ENCODE data around the gene VWF.
"Not testable (repeated sequence)": the region's sequence is repeated elsewhere in the genome, so short reads cannot be mapped to it uniquely, and the experiment has no call there.

The VWF gene

DNA sequence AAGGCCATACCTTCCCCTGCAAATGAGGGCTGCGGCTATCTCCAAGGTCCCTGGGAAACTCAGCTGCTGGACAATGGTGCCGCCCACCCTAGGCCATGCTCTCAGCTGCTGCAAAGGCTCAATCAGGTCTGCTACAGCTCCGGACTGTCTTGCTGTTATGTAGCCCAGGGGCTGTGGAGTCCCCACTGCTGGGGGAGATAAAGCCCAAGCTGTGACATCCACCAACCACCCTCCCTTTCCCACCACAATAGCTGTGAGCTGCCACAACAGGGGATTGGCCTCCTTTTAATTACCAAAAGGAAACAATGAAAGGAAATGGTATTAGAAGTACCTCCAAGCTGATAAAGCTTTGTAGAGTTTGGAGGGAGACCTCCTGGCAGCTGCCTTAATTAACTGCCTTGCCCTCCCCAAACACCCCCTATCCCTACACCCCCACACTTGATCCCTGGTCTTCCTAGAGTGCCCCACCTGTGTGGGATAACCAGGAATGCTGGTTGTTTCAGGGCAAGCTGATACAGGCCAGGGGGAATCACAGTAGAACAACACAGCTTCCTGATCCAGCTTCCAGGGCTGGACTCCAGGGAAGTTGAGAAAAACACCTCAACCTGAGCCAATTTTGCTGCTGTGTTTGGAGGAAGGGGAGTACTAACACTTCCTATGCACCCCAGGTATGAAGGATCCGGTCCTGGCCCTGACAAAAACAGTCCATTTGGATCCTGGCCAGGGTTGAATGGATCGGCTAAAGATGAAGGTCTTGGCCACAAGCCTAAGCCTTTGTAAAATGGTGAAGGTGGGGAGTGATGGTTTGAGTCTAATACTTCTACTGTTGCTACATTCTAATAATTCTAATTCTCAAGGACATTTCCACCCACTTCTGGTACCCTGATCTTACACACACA lies at the start of gene VWF:
TSS of gene VWF (minus strand) at position 260 of the 899 bp plus-strand sequence. CDS start 1,474 bp downstream, outside the sequence.
- H3K36me3 ChIP-seq (ENCODE audit: control insufficient read depth, insufficient read depth, low read length): no peaks in the 10 kb centered on the region
- H3K4me3 ChIP-seq (ENCODE audit: low read depth, low read length): no peak within 1 kb of the TSS

DNA sequence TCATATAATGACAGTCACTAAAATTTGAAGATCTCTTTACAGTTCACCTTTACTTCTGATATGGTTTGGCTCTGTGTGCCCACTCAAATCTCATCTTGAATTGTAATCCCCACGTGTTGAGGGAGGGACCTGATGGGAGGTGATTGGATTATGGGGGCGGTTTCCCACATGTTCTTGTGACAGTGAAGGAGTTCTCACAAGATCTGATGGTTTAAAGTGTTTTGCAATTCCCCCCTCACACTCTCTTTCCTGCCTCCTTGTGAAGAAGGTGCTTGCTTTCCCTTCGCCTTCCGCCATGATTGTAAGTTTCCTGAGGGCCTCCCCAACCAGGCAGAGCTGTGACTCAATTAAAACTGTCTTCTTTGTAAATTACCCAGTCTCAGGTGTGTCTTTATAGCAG lies 48.4 kb upstream of the VWF start:
- no peaks in the 10 kb centered on the region for H3K27me3 ChIP-seq (ENCODE audit: control insufficient read depth, insufficient read depth, low read length)
- no peaks in the 10 kb centered on the region for H3K36me3 ChIP-seq (ENCODE audit: control insufficient read depth, insufficient read depth, low read length)
- H3K4me1 ChIP-seq (ENCODE audit: control insufficient read depth, insufficient read depth, low read length): no peaks in the 10 kb centered on the region
- no peak overlapping the region for H3K9ac ChIP-seq (ENCODE audit: low read depth, low read length)
- no peaks in the 10 kb centered on the region for H3K9me3 ChIP-seq (ENCODE audit: control insufficient read depth, insufficient read depth, low read length)
- H3K4me3 ChIP-seq (ENCODE audit: low read depth, low read length): no peak overlapping the region

More for the DNA sequence above, at the start of gene VWF:
- no peaks in the 10 kb centered on the region for H3K4me1 ChIP-seq (ENCODE audit: control insufficient read depth, insufficient read depth, low read length)
- no peak within 1 kb of the TSS for H3K9ac ChIP-seq (ENCODE audit: low read depth, low read length)
- no peaks in the 10 kb centered on the region for H3K27me3 ChIP-seq (ENCODE audit: control insufficient read depth, insufficient read depth, low read length)
- no peaks in the 10 kb centered on the region for H3K9me3 ChIP-seq (ENCODE audit: control insufficient read depth, insufficient read depth, low read length)

DNA sequence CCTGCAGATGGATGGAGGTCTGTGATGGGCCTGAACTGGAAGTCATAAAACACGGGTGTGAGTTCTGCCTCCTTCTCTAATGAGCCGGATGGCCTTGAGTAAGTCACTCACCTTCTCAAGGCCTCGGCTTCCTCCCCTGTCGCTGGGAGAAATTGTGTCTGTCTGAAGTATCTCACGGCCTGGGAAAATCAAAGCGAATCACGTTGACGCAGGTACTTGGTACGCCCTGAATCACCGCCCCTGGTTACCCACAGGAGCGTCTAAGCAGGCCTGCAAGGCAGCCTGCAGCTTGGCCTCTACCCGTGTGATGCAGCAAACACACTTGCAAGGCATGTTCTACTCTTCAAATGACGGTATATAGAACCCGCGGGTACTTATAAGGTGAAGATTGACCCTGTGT lies 47.6 kb upstream of the VWF start:
- Histone ChIP-seq H3K4me3 (ENCODE audit: low read depth, low read length) (no peak overlapping the region), H3K9me3 (ENCODE audit: control insufficient read depth, insufficient read depth, low read length) (no peaks in the 10 kb centered on the region), H3K9ac (ENCODE audit: low read depth, low read length) (no peak overlapping the region), H3K36me3 (ENCODE audit: control insufficient read depth, insufficient read depth, low read length) (no peaks in the 10 kb centered on the region), H3K27me3 (ENCODE audit: control insufficient read depth, insufficient read depth, low read length) (no peaks in the 10 kb centered on the region), H3K4me1 (ENCODE audit: control insufficient read depth, insufficient read depth, low read length) (no peaks in the 10 kb centered on the region)

DNA sequence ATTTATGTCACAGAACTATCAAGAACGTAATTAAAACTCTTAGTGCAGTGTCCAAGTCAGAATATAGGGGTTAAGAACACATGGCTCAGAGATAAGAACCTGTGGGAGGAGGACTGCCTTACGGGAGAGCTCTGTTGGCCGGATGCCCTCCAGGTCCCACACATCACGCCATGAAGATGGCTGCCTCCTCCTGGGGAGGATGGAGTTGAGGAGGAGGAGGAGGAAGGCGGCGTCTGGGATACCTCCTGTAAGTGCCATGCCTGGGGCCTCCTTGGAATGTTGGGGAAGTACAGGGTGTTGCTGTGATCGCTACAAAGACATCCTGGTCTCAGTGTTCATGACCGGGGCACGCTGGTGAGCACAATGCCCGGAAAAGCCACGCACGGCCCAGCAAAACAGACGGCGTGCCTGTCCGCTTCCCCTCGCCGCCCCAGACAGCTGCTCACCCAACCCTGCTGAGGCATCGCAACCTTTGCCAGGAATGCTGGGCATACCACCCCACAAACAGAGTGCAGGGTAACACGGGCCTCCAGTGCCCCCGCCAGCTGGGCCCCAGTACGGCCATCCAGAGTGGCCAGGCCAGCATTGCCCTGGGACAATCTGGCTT lies 47.0 kb upstream of the VWF start:
- Histone ChIP-seq H3K4me3 (ENCODE audit: low read depth, low read length) (no peak overlapping the region), H3K36me3 (ENCODE audit: control insufficient read depth, insufficient read depth, low read length) (no peaks in the 10 kb centered on the region), H3K4me1 (ENCODE audit: control insufficient read depth, insufficient read depth, low read length) (no peaks in the 10 kb centered on the region), H3K9ac (ENCODE audit: low read depth, low read length) (no peak overlapping the region), H3K27me3 (ENCODE audit: control insufficient read depth, insufficient read depth, low read length) (no peaks in the 10 kb centered on the region), H3K9me3 (ENCODE audit: control insufficient read depth, insufficient read depth, low read length) (no peaks in the 10 kb centered on the region)

DNA sequence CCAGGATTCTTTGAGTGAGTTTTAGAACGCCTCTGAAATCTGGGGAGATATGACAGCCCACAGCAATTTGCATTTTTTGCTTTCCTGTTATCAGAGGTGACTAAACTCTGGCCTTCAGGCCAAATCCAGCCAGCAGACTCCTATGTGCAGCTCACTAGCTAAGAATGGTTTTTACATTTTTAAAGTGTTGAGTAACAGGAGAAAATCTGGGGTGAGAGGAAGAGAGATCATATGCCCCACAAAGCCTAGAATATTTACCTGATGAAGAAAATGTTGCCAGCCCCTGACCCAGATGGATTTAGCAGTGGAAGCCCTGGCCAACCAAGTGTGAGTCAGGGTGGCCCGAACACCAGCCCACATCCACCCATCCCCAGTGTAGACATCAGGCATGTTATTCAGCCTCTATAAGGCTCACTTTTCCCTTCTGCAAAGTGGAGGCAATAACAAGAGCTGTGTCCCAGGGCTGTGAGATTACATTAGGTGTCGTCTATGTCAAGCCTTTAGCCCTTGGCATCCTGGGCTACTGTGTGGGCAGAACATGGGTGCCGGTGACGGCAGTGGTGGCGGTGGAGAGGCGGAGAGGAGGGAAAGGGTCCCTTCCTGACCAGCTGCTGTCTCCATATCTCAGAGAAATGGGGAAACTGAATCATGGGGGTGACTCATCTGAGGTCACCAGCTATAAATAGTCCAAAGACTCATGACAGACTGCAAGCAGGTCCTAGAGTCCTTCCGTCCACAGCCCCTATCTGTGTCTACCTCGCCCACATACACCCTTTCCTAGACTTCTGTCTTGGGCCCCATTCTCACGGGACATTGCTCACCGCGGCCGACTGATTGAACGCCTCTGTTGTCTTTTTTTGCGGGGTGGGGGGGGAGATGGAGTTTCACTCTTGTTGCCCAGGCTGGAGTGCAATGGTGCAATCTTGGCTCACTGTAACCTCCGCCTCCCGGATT lies 43.1 kb upstream of the VWF start:
- no peaks in the 10 kb centered on the region for H3K4me1 ChIP-seq (ENCODE audit: control insufficient read depth, insufficient read depth, low read length)
- H3K36me3 ChIP-seq (ENCODE audit: control insufficient read depth, insufficient read depth, low read length): no peaks in the 10 kb centered on the region
- H3K4me3 ChIP-seq (ENCODE audit: low read depth, low read length): no peak overlapping the region
- no peak overlapping the region for H3K9ac ChIP-seq (ENCODE audit: low read depth, low read length)
- no peaks in the 10 kb centered on the region for H3K9me3 ChIP-seq (ENCODE audit: control insufficient read depth, insufficient read depth, low read length)
- no peaks in the 10 kb centered on the region for H3K27me3 ChIP-seq (ENCODE audit: control insufficient read depth, insufficient read depth, low read length)

DNA sequence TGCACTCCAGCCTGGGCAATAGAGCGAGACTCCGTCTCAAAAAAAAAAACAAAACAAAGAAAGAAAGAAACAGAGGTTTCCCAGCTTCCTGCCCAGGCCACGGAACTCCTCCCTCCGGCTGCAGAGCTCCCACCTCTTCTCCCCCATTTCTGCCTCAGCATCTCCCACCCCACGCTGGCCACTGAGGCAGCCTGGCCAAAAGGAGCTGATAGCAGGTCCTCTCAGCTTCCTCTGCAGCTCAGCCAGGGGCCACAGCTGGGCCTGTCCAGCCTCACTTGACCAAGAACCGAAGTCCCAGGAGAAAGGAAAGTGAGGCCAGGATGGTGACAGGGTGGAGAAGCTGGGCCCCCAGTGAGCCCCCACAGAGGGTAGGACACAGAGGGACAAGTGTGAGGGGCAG lies 42.3 kb upstream of the VWF start:
- Histone ChIP-seq H3K9ac (ENCODE audit: low read depth, low read length) (no peak overlapping the region), H3K36me3 (ENCODE audit: control insufficient read depth, insufficient read depth, low read length) (no peaks in the 10 kb centered on the region), H3K27me3 (ENCODE audit: control insufficient read depth, insufficient read depth, low read length) (no peaks in the 10 kb centered on the region), H3K9me3 (ENCODE audit: control insufficient read depth, insufficient read depth, low read length) (no peaks in the 10 kb centered on the region), H3K4me3 (ENCODE audit: low read depth, low read length) (no peak overlapping the region), H3K4me1 (ENCODE audit: control insufficient read depth, insufficient read depth, low read length) (no peaks in the 10 kb centered on the region)

DNA sequence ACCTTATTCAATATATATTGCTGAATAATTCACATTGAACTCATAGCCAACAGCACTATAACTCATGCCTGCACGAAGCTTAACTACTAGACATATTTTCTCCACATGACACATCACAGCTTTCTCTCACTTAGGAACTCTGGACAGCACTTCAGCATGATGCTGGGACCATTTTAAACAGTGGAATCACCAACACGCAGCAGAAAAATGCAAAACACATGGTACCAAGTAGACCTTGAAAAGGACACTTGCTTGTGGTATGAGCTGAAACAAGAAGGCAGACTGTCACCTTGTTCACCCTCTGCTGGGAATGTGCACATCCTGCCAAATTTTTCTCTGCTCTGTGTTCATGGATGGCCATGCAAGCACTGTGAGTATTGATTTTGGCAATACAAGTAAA lies 40.9 kb upstream of the VWF start:
- H3K4me1 ChIP-seq (ENCODE audit: control insufficient read depth, insufficient read depth, low read length): no peaks in the 10 kb centered on the region
- no peaks in the 10 kb centered on the region for H3K36me3 ChIP-seq (ENCODE audit: control insufficient read depth, insufficient read depth, low read length)
- no peak overlapping the region for H3K4me3 ChIP-seq (ENCODE audit: low read depth, low read length)
- H3K27me3 ChIP-seq (ENCODE audit: control insufficient read depth, insufficient read depth, low read length): no peaks in the 10 kb centered on the region
- H3K9me3 ChIP-seq (ENCODE audit: control insufficient read depth, insufficient read depth, low read length): no peaks in the 10 kb centered on the region
- H3K9ac ChIP-seq (ENCODE audit: low read depth, low read length): no peak overlapping the region

DNA sequence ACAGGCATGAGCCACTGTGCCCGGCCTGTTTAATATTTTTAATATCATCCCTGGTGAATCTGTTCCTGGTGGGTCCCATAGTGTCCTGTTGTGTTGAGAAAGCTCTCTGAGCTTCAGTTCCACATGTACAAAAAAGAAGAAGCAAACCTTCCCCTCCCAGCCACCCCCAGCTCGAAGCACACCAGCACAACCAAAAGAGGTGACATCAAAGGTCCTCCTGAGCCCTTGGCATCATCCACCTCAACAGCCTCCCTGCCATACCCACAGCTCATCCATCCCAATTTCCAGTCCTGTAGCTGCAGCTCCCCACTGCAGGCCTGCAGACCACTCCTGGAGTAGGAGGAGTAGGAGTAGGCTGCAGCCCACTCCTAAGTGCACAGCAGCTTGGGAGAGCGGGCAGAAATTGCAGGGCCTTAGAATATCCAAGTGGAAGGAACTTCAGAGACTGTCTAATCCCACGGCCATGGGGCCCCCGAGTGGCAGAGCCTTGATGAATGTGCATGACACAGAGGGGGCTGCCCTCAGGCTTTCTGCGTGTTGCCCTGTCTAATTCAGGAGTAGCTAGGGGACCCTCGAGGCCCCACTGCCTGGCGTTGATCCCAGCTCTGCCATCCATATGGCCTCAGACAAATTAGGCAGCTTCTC lies 39.1 kb upstream of the VWF start:
- H3K4me1 ChIP-seq (ENCODE audit: control insufficient read depth, insufficient read depth, low read length): no peaks in the 10 kb centered on the region

DNA sequence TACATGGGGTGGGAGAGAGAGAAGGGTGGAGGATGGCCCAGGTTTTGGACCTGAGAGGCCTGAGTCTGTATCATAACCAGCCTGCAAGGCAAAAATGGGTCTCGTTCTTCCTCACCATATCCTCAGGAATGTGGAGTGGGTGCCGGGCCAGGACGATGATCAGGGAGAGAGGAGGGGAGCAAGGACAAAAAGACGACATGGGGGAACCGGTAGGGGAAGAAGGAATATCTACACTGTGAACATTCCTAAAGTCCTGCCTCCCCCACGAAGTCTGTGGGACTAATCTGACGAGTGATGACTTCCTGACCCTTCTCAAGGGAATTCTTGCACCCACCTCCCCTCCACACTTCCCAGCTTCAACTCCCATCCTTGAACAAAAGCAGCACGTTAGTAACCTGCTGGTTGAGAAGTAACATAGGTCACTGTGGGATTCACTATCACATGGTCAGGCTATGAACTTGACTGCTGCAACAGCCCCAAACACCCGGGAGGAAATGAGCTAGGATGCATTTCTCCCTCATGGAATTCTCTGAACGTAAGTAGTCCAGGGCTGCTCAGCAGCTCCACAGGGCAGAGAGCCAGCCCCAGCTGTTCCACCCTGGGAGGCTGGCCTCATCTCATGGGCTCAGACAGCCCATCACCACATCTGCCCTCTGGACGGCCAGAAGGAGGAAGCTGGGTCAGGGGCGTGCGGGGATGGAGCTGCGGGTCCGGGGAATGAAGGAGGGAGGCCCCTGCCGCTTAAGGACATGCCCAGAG lies 36.8 kb upstream of the VWF start:
- Histone ChIP-seq H3K27me3 (ENCODE audit: control insufficient read depth, insufficient read depth, low read length) (no peaks in the 10 kb centered on the region), H3K4me1 (ENCODE audit: control insufficient read depth, insufficient read depth, low read length) (no peaks in the 10 kb centered on the region), H3K9ac (ENCODE audit: low read depth, low read length) (no peak overlapping the region), H3K4me3 (ENCODE audit: low read depth, low read length) (no peak overlapping the region), H3K36me3 (ENCODE audit: control insufficient read depth, insufficient read depth, low read length) (no peaks in the 10 kb centered on the region), H3K9me3 (ENCODE audit: control insufficient read depth, insufficient read depth, low read length) (no peaks in the 10 kb centered on the region)

More for the DNA sequence above, 39.1 kb upstream of the VWF start:
- Histone ChIP-seq H3K36me3 (ENCODE audit: control insufficient read depth, insufficient read depth, low read length) (no peaks in the 10 kb centered on the region), H3K9me3 (ENCODE audit: control insufficient read depth, insufficient read depth, low read length) (no peaks in the 10 kb centered on the region), H3K9ac (ENCODE audit: low read depth, low read length) (no peak overlapping the region), H3K4me3 (ENCODE audit: low read depth, low read length) (no peak overlapping the region), H3K27me3 (ENCODE audit: control insufficient read depth, insufficient read depth, low read length) (no peaks in the 10 kb centered on the region)

DNA sequence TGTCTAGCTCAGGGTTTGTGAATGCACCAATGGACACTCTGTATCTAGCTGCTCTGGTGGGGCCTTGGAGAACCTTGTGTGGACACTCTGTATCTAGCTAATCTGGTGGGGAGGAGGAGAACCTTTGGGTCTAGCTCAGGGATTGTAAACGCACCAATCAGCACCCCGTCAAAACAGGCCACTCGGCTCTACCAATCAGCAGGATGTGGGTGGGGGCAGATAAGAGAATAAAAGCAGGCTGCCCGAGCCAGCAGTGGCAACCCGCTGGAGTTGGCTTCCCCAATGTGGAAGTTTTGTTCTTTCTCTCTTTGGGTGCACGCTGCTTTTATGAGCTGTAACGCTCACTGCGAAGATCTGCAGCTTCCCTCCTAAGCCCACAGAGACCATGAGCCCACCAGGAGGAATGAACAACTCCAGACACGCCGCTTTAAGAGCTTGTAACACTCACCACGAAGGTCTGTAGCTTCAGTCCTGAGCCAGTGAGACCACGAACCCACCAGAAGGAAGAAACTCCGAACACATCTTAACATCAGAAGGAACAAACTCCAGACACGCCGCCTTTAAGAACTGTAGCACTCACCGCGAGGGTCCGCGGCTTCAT lies 35.7 kb upstream of the VWF start:
- not testable (repeated sequence) for H3K36me3 ChIP-seq (ENCODE audit: control insufficient read depth, insufficient read depth, low read length); H3K9me3 ChIP-seq (ENCODE audit: control insufficient read depth, insufficient read depth, low read length); H3K9ac ChIP-seq (ENCODE audit: low read depth, low read length); H3K27me3 ChIP-seq (ENCODE audit: control insufficient read depth, insufficient read depth, low read length); H3K4me3 ChIP-seq (ENCODE audit: low read depth, low read length); H3K4me1 ChIP-seq (ENCODE audit: control insufficient read depth, insufficient read depth, low read length)
